Right ventricle myocardium superior (tissue), 1 donor: ENCODE results near the gene C13orf42. TPM values are rescaled to one million over a fixed set of nuclear protein-coding genes. Genes with fewer than 3 reads are reported as not detected.
A peak's percentile ranks its signal among the peaks of the same experiment; 100 is the strongest.

Experiments
- ATAC-seq: fragments of 200-7000 bp; cut with Tn5 transposase; one replicate; pipeline ENCODE4 v1.9.1; 2020; ENCODE audit warnings: mild to moderate bottlenecking; ENCODE audit not compliant: poor library complexity
- DNase-seq: peaks from one replicate; pipeline ENCODE4 v3.0.0-alpha.2; 2020
- intact Hi-C: fragments of 100-400 bp; cut with DNase I; formaldehyde crosslinking; loops from one replicate; pipeline ENCODE4 v1.11.2; 2022
- long read RNA-seq: library from polyadenylated mRNA; unstranded; transcript quantifications from one replicate; pipeline ENCODE4 v2.0.0, GENCODE V29; 2021
- total RNA-seq: library from RNA; stranded (reverse); fragmentation: NEBNext Ultra II Directional; extraction: Animal tissue kit (Norgen Biotek cat#: 25700); gene quantifications from one replicate; pipeline ENCODE4 v1.2.1, GENCODE V29; 2021
- donor health status: DM: no; HTN: yes; CAD: no; lungs with severe emphysema.

Gene C13orf42
- total RNA-seq: not detected
- long read RNA-seq: 0 reads

- intact Hi-C loops: no loop called here
- ATAC-seq: no peak
- DNase-seq: no peak
Measured at GRCh38 chr13:51111174-51111573, at the start of gene C13orf42. Gene C13orf42 (minus strand): TSS chr13:51111274. CDS start chr13:51111209, 65 bp downstream.

GRCh38 chr13:51158880-51159518, 47.9 kb upstream of the C13orf42 start:
- ATAC-seq: no peak
- DNase-seq: no peak
- intact Hi-C loops: no loop called here

- intact Hi-C loops: no loop called here
- DNase-seq (no peak), ATAC-seq (no peak)
Measured at GRCh38 chr13:51158365-51158764, 47.3 kb upstream of the C13orf42 start.

- intact Hi-C loops: no loop called here
- no peak for ATAC-seq
- DNase-seq: no peak
Measured at GRCh38 chr13:51156648-51157047, 45.6 kb upstream of the C13orf42 start.

- DNase-seq: no peak
- intact Hi-C loops: no loop called here
- ATAC-seq: no peak
Measured at GRCh38 chr13:51155776-51156515, 44.9 kb upstream of the C13orf42 start.

GRCh38 chr13:51155161-51155560, 44.1 kb upstream of the C13orf42 start:
- intact Hi-C loops: no loop called here

GRCh38 chr13:51154029-51154555, 43.0 kb upstream of the C13orf42 start:
- ATAC-seq (no peak), DNase-seq (no peak)
- intact Hi-C loops: no loop called here

More at GRCh38 chr13:51155161-51155560, 44.1 kb upstream of the C13orf42 start:
- DNase-seq (no peak), ATAC-seq (no peak)

GRCh38 chr13:51153527-51153926, 42.5 kb upstream of the C13orf42 start:
- intact Hi-C loops: no loop called here
- DNase-seq (no peak), ATAC-seq (no peak)

- intact Hi-C loops: no loop called here
- no peak for ATAC-seq
- no peak for DNase-seq
Measured at GRCh38 chr13:51152701-51153100, 41.6 kb upstream of the C13orf42 start.

- intact Hi-C loops: no loop called here
Measured at GRCh38 chr13:51151463-51151862, 40.4 kb upstream of the C13orf42 start.

GRCh38 chr13:51148952-51149573, 38.0 kb upstream of the C13orf42 start:
- DNase-seq (no peak), ATAC-seq (peak; percentile 75)
- intact Hi-C loops: loop anchor here (2.0 to 5.0 kb wide), 2 partner anchors 73 to 140 kb away; partner anchors contain the start of gene FAM124A

More at GRCh38 chr13:51151463-51151862, 40.4 kb upstream of the C13orf42 start:
- ATAC-seq: no peak
- no peak for DNase-seq

- intact Hi-C loops: loop anchor here (2.0 to 5.0 kb wide), 2 partner anchors 74 to 140 kb away; partner anchors contain the start of gene FAM124A
Measured at GRCh38 chr13:51148223-51148951, 37.3 kb upstream of the C13orf42 start.

GRCh38 chr13:51147732-51148131, 36.7 kb upstream of the C13orf42 start:
- ATAC-seq: no peak
- no peak for DNase-seq
- intact Hi-C loops: loop anchor here (2.0 to 5.0 kb wide), 2 partner anchors 75 to 141 kb away; partner anchors contain the start of gene FAM124A

More at GRCh38 chr13:51148223-51148951, 37.3 kb upstream of the C13orf42 start:
- ATAC-seq: peak; percentile 38
- DNase-seq: no peak

- ATAC-seq (no peak), DNase-seq (no peak)
- intact Hi-C loops: loop anchor here (5.0 kb wide), 1 partner anchor 76 kb away; the partner anchor contains the start of gene FAM124A
Measured at GRCh38 chr13:51146667-51147066, 35.6 kb upstream of the C13orf42 start.

GRCh38 chr13:51137250-51137649, 26.2 kb upstream of the C13orf42 start:
- intact Hi-C loops: no loop called here
- DNase-seq (no peak), ATAC-seq (no peak)

GRCh38 chr13:51136276-51136980, 25.4 kb upstream of the C13orf42 start:
- intact Hi-C loops: no loop called here
- ATAC-seq: no peak
- no peak for DNase-seq

- DNase-seq (no peak), ATAC-seq (no peak)
- intact Hi-C loops: no loop called here
Measured at GRCh38 chr13:51134763-51135365, 23.8 kb upstream of the C13orf42 start.

GRCh38 chr13:51130348-51130747, 19.3 kb upstream of the C13orf42 start:
- ATAC-seq: no peak
- intact Hi-C loops: no loop called here
- no peak for DNase-seq
